Lower lobe of right lung (tissue), 2 donors: ENCODE measurements around the gene SOX9. TPM values are rescaled to one million over a fixed set of nuclear protein-coding genes. Genes with fewer than 3 reads are reported as not detected.

Experiments
- ATAC-seq, 2 donors: fragments of 200-7000 bp; cut with Tn5 transposase; one replicate each; pipeline ENCODE4 v1.9.1; 2020 to 2022; ENCODE audit warnings: mild to moderate bottlenecking in 2 of 2, moderate library complexity in 2 of 2
- DNase-seq: peaks from one replicate; pipeline ENCODE4 v3.0.0-alpha.2; 2020
- H3K27ac ChIP-seq: fragments of 200-600 bp; one replicate; pipeline ENCODE4 v1.8.0; 2022
- H3K27me3 ChIP-seq: fragments of 200-600 bp; one replicate; pipeline ENCODE4 v1.8.0; 2022; ENCODE audit warnings: low read depth
- H3K36me3 ChIP-seq: fragments of 200-600 bp; one replicate; pipeline ENCODE4 v1.8.0; 2022; ENCODE audit warnings: mild to moderate bottlenecking
- H3K4me1 ChIP-seq: fragments of 200-600 bp; one replicate; pipeline ENCODE4 v1.8.0; 2022
- H3K4me3 ChIP-seq: fragments of 200-600 bp; one replicate; pipeline ENCODE4 v1.8.0; 2022; ENCODE audit warnings: mild to moderate bottlenecking
- H3K9me3 ChIP-seq: fragments of 200-600 bp; one replicate; pipeline ENCODE4 v1.8.0; 2022
- CTCF ChIP-seq: fragments of 200-600 bp; IDR thresholded peaks from one replicate; pipeline ENCODE4 v1.8.0; 2022; ENCODE audit warnings: antibody characterized with exemption, mild to moderate bottlenecking
- intact Hi-C: fragments of 100-400 bp; cut with DNase I; formaldehyde crosslinking; loops from one replicate; pipeline ENCODE4 v1.11.0; 2022
- long read RNA-seq: library from polyadenylated mRNA; unstranded; transcript quantifications from one replicate; pipeline ENCODE4 v2.0.0, GENCODE V29; 2021
- total RNA-seq: library from RNA; stranded (reverse); fragmentation: NEBNext Ultra II Directional; extraction: Animal tissue kit (Norgen Biotek cat#: 25700); gene quantifications from one replicate; pipeline ENCODE4 v1.2.1, GENCODE V29; 2021
- donor health status: DM: no; HTN: yes; CAD: no; lungs with severe emphysema.

Gene SOX9
- 4.3 TPM for total RNA-seq
- long read RNA-seq, transcript SOX9-201 (3 exons, 3,935 nt) = major isoform, 7 of 9 reads
- long read RNA-seq, partial matches to known transcripts = 0 of 9 reads
- long read RNA-seq, other reads (novel, unspliced or antisense) = 2 of 9 reads

- Histone ChIP-seq H3K27me3 (peaks cover 86% of the 10 kb centered on the region), H3K9me3 (no peaks in the 10 kb centered on the region), H3K4me3 (peak within 1 kb of the TSS; percentile 59), H3K4me1 (peaks cover 43% of the 10 kb centered on the region), H3K27ac (peak within 1 kb of the TSS; percentile 53), H3K36me3 (peaks cover 6% of the 10 kb centered on the region)
- ATAC-seq = peak; percentile 94
- TF ChIP-seq CTCF = no peak
- intact Hi-C loops = no loop called here
- DNase-seq = peak; percentile 85
Measured at GRCh38 chr17:72120642-72121163, at the start of gene SOX9. Gene SOX9 (plus strand): TSS chr17:72121020. CDS start chr17:72121392, 372 bp downstream.

DNA sequence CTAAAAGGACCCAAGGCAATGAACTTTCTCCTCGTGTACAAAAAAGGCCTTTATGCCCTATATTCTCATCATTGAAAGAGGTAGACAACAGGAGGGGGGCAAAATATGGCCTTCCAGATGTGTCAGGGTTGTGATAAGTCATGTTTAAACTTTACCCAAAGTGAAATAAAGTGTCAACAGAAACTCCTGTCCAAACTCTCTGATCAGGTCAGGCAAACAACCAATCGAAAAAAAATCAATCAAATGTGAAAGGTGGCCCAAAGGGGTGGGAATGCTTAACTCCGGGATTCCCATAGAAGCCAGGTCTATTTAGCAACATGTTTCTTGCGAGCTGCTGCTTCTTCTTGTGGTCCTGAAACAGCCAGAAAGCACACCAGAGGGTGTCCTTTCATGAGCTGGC is 49.5 kb upstream of the SOX9 start:
- Histone ChIP-seq H3K4me3 (no peak overlapping the region), H3K27me3 (no peaks in the 10 kb centered on the region), H3K36me3 (no peaks in the 10 kb centered on the region), H3K9me3 (no peaks in the 10 kb centered on the region), H3K27ac (no peak overlapping the region), H3K4me1 (no peaks in the 10 kb centered on the region)
- DNase-seq = no peak
- ATAC-seq = no peak
- intact Hi-C loops = no loop called here
- TF ChIP-seq CTCF = no peak

DNA sequence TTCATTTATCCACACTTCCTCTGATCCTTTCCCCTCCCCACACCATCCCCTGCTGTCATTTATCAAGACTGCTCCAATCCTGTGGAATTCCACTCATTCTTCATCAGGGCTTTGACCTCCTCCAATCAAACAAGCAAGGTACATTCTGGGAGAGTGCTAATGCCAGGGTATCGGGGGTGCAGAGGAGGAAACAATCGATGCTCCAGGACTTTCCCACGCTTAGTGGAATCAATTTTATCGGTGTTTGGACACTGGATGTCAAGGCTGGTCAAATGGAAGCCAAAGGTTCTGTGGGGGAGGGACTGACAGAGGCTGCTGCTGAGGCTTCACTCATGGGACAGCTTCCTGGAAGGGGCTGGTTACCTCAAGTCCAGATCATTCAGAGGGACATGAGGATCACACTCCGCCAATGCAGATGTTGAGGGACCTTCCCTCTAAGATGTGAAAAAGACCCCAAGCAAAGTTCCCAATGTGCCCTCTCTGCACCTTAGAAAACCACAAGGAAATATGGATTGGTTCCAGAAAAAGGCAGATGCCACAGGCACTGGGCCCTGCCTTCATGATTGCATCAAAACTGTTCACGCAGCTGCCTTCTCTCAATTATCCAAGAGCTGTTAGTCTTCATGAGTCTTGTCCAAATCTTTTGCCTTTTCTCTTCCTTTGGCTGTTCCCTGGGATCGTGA is 44.7 kb upstream of the SOX9 start:
- DNase-seq (no peak), ATAC-seq (no peak)
- Histone ChIP-seq H3K4me1 (no peaks in the 10 kb centered on the region), H3K4me3 (no peak overlapping the region), H3K9me3 (no peaks in the 10 kb centered on the region), H3K36me3 (no peaks in the 10 kb centered on the region), H3K27me3 (no peaks in the 10 kb centered on the region), H3K27ac (no peak overlapping the region)
- intact Hi-C loops = no loop called here
- no peak for TF ChIP-seq CTCF

DNA sequence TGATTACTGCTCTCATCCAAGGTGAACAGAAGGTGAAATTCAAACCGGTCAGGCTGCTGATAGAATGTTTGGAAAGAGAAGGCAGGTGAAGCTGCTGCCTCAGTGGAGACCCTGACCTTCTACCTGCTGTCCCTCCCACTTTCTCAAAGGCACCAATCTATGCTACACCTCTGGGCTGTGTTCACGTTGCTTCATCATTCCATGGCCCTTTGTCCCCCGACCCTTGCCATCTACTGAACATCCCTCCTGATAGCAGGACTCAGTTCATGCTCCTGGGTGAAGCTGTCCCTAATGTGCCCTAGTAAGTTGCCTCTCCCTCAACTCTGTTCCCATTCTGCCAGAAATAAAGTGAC is 44.2 kb upstream of the SOX9 start:
- Histone ChIP-seq H3K9me3 (no peaks in the 10 kb centered on the region), H3K4me1 (no peaks in the 10 kb centered on the region), H3K4me3 (no peak overlapping the region), H3K27me3 (no peaks in the 10 kb centered on the region), H3K36me3 (no peaks in the 10 kb centered on the region), H3K27ac (no peak overlapping the region)
- intact Hi-C loops = no loop called here
- DNase-seq (no peak), ATAC-seq (no peak)
- TF ChIP-seq CTCF = no peak

GRCh38 chr17:72077326-72077960 is 43.4 kb upstream of the SOX9 start:
- intact Hi-C loops = no loop called here
- Histone ChIP-seq H3K36me3 (no peaks in the 10 kb centered on the region), H3K9me3 (no peaks in the 10 kb centered on the region), H3K4me3 (no peak overlapping the region), H3K4me1 (no peaks in the 10 kb centered on the region), H3K27ac (no peak overlapping the region), H3K27me3 (peaks cover 5% of the 10 kb centered on the region)
- TF ChIP-seq CTCF = no peak
- ATAC-seq = no peak
- no peak for DNase-seq
